HG02759 (cell line): ENCODE measurements around the gene TSPAN10.
"Not testable (repeated sequence)": the region's sequence is repeated elsewhere in the genome, so short reads cannot be mapped to it uniquely, and the experiment has no call there.

Experiments
- ATAC-seq: cut with Tn5 transposase; IDR thresholded peaks from one replicate; pipeline ENCODE4 v1.9.1; 2021; ENCODE audit warnings: mild to moderate bottlenecking, moderate library complexity; ENCODE audit not compliant: unreplicated experiment

Gene TSPAN10

DNA sequence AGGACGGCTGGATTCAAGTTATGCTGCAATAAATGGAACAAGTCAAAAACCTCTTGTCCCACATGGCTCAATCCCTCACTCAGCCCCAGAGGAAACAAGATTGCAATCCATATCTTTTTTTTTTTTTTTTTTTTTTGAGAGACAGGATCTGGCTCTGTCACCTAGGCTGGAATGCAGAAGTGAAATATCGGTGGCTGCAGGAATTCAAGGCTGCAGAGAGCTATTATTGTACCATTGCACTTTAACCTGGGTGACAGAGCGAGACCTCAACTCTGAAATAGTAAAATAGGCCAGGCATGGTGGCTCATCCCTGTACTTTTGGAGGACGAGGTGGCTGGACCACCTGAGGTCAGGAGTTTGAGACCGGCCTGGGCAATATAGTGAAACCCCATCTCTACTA is 22.0 kb downstream of the TSPAN10 start:
- ATAC-seq = no peak

DNA sequence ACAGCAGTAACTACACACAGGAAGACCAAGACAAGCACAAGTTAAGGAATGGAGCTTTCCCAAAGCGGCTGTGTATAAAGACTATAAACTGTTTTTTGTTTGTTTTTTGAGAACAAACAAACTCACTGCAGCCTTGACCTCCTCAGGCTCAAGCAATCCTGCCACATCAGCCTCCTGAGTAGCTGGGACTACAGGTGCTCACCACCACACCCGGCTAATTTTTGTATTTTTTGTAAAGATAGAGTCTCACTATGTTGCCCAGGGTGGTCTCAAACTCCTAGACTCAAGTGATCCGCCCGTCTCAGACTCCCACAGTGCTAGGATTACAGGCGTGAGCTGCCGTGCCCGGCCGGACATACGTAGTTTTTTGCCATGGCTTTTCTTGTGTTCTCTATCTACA is 23.4 kb downstream of the TSPAN10 start:
- ATAC-seq = no peak

DNA sequence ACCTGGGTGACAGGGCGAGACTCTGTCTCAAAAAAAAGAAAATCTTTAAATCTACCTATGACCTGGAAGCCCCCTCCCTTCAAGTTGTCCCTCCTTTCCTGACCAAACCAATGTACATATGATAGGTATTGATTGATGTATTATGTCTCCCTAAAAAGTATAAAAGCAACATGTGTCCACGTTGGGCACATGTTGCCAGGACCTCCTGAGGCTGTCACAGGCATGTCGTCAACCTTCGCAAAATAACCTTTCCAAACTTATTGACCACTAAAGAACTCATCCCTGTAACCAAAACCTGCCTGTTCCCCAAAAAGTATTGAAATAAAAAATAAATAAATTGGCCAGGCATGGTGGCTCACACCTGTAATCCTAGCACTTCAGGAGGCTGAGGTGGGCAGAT is 25.0 kb downstream of the TSPAN10 start:
- ATAC-seq = no peak

- ATAC-seq = no peak
Measured at GRCh38 chr17:81664051-81664470, 27.1 kb downstream of the TSPAN10 start.

DNA sequence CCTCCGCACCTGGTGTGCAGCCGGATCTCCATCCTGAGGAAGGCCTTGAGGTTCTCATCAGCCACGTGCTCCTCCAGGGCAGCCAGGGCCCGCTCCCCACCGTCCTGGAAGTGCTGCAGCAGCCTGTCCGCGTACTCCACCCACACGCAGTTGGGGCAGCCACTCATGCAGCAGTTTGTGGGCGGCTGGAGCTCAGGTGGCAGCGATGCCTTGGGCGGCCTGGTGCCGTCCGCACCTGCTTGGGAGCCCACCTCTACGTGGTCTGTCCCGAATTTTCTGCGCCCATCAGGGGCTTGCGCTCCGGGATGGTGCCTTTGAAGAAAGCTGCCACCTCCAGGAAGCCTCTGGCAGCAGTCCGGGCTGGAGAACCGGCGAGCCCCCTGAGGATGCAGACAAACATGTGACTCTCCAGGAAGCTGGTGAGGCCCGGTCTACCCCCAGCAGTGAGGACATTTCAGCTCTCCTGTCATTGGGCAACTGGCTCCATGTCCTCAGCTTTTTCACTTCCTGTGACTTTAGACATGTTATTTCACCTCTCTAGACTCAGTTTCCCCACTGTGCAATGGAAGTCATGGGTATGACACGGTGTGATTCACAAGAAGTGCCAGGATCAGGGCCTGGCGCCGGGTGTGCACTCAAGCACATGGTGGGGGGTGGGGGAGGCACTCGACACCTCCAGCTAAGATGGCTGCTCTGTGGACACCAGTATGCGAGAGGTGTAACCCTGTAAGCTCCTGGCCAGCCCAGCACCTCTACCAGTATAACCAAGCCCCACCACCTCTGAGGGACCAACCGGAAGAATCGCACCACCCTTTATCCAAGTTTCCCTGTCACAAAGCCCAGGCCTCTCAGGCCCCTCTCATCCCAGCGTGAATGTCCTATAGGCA is 28.5 kb downstream of the TSPAN10 start:
- ATAC-seq = peak; percentile 2

DNA sequence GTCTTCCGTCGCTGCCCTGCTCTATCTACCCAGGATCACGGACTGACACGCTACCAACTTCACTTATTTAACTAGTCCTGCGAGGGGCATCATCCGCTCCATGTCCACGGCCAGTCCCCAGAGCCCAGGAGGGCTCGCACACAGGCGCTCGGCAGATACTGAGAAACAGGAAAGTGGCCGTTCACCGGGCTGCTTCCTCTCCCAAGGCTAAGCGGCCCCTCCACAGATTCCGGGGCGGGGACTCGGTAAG is 29.0 kb downstream of the TSPAN10 start:
- no peak for ATAC-seq

DNA sequence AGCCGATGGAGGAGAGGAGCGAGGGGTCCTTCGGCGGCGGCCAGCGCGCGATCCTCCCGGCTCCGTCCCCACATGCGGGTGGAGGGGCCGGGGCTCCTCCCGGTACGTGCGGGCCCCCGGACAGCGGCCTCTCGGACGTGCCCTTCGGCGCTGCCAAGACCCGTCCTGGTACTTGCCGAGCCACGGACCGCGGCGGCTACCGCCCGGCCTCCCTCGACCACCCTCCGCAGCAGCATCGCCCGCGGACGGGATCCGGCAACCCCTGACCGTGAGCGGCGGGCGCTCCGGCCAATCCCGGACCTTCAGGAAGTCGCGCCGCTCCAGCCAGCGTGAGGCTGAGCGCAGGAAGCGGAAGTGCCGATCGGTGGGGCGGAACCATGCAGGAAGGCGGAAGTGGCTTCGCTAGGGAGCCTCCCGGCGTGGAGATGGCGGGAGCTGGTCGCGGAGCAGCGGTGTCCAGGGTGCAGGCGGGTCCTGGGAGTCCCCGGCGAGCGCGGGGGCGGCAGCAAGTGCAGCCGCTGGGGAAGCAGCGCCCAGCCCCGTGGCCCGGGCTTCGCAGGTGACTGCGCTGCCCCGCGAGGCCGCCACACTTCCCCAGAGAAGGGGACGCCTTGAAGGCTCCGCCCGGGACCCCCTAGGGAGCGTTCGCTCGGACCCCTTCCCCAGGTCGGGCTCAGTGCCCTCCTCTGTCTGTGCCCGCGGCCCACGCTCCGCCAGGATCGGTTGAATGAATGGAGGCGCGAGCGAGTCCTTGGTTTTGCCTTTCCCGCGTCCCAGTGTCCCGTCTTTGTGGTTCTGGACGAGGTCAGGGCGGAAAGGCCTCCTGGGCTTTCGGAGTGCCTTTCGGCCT is 29.6 kb downstream of the TSPAN10 start, which contains the start of the genes CCDC137 and OXLD1:
Gene CCDC137, plus strand, starts transcription at position 396 of the 850 bp plus-strand sequence. Its CDS starts 30 bp downstream, at position 426.
Gene OXLD1, minus strand, starts transcription at position 264 of the 850 bp plus-strand sequence. Its CDS starts 28 bp downstream, at position 236.
- ATAC-seq = peak; percentile 94

- no peak for ATAC-seq
Measured at GRCh38 chr17:81667754-81668153, 30.8 kb downstream of the TSPAN10 start.

DNA sequence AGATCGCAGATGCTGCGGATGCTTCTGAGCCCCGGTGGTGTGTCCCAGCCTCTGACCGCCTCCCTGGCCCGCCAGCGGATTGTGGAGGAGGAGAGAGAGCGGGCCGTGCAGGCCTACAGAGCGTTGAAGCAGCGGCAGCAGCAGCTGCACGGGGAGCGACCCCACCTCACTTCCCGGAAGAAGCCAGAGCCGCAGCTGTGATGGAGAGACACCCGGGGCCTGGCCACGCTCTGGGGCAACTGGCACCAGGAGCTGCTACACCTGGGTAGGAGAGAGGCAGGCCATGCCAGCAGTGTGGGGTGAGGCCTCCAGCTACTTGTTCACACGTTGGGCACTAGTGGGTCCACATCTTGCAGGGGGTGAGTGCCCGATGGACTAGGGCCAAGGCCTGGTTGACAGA is 35.5 kb downstream of the TSPAN10 start:
- ATAC-seq = no peak

DNA sequence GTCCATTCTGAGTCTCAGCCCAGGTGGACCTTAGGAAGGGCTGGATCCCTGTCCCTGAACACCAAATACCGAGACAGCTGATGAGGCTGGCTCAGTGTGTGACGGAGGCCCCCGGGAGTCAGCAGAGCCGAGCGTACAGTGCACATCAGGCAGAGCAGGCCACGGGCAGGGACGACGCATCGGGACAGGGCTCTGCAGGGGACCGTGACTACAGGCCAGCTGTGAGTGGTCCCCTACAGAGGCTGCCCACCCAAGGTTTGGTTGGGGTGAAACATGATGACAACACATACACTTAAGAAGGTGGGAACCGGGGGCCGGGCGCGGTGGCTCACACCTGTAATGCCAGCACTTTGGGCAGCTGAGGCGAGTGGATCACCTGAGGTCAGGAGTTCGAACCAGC is 36.0 kb downstream of the TSPAN10 start:
- ATAC-seq = no peak

DNA sequence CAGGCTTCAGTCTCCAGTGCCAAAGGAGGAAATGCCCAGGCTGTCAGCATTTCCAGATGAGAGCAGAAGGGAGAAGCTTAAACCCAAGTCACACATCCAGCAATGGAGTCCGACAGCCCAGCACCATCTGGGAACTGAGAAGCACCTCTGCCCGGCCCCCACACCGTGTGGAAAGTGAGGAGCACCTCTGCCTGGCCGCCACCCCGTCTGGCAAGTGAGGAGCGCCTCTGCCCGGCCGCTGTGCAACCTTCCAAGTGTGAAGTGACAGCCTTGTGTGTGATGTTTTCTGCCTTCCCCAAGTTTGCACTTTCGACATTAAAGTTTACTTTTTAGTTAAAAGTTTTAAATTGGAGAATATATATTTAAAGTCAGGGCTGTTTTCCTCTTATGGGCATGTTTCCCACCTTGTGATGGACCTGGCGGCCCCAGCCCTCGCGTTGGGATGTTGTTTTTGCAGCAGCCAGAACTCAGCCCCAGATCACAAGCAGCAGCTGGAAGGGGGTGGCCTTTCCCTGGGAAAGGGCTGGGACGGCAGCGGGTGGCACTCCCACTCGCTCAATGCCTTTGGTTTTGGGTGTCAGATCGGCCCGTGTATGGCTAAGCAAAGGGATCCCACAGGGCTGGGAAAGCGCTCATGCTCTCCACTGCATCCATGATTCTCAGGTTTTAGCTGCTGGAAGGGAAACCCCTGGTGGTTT is 36.7 kb downstream of the TSPAN10 start:
- ATAC-seq = no peak

DNA sequence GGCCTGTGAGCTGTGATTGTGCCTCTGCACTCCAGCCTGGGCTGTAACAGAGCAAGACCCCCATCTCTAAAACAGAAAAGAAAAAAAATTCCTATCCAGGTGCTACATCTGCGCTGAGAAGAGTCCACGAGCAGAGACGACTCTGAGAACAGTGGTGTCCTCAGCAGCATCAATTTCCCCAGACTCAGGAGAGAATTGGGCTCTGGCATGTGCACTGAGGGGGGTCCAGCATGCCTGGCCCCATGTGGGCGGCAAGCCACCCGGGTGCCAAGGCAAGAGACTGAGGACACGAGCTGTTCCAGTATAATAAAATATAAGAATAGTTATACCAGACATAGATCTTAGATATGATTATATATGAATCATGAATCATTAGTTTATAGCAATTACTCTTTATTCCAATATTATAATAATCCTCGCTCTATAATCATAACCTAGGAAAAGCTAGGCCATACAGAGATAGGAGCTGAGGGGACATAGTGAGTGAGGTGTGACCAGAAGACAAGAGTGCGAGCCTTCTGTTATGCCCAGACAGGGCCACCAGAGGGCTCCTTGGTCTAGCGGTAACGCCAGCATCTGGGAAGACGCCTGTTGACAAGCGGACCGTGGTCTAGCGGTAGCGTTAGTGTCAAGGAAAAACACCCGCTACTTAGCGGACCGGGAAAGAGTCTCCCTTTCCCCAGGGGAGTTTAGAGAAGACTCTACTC is 38.7 kb downstream of the TSPAN10 start:
- ATAC-seq = not testable (repeated sequence)

- no peak for ATAC-seq
Measured at GRCh38 chr17:81676906-81677305, 39.9 kb downstream of the TSPAN10 start.

DNA sequence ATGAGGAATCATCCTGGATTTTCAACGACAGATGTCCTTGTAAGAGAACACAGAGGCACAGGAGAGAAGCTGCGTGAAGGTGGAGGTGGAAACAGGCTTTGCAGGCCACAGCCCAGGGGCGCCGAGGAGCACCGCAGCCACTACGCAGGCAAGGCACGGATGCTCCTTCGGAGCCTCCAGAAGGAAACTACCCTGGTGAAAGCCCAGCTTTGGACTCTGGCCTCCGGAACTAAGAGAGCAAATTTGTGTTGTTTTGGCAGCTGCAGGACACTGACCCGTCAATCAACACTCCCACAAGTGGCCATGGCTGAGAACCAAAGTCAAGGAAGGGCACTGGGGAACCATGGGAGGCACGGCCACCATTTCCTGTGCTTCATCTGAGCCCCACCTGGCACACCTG is 43.2 kb downstream of the TSPAN10 start:
- ATAC-seq = no peak

- no peak for ATAC-seq
Measured at GRCh38 chr17:81681672-81682071, 44.7 kb downstream of the TSPAN10 start.

DNA sequence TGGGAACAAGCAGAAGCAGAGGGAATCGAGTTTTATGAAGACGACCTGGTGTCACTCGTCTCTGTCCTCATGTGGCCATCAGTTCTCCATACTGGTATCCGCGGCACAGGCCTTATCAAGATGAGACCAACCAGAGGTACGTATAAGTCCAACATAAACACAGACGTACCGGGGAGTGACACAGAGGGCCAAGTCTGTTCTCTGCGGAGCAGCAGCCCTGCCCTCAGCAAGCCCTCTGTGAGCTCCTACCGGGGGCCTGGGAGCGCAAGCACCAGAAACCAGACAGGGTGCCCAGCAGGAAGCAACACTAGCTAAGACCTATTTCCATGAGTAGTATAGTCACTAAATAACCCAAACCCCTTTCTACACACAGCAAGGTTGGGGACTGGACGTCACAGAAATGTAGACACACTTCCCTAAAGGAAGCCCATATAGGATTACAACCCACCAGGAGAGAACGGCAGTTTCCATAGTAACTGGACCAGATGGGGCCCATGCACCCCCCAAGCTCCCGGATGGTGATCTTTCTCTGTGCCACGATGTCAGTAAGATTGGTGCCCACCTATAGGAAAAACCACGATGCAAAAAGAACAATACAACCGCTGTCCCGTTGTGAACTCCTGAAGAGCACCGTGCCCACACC is 45.7 kb downstream of the TSPAN10 start:
- ATAC-seq = no peak

- ATAC-seq = peak; percentile 3
Measured at GRCh38 chr17:81683208-81683583, 46.2 kb downstream of the TSPAN10 start.

DNA sequence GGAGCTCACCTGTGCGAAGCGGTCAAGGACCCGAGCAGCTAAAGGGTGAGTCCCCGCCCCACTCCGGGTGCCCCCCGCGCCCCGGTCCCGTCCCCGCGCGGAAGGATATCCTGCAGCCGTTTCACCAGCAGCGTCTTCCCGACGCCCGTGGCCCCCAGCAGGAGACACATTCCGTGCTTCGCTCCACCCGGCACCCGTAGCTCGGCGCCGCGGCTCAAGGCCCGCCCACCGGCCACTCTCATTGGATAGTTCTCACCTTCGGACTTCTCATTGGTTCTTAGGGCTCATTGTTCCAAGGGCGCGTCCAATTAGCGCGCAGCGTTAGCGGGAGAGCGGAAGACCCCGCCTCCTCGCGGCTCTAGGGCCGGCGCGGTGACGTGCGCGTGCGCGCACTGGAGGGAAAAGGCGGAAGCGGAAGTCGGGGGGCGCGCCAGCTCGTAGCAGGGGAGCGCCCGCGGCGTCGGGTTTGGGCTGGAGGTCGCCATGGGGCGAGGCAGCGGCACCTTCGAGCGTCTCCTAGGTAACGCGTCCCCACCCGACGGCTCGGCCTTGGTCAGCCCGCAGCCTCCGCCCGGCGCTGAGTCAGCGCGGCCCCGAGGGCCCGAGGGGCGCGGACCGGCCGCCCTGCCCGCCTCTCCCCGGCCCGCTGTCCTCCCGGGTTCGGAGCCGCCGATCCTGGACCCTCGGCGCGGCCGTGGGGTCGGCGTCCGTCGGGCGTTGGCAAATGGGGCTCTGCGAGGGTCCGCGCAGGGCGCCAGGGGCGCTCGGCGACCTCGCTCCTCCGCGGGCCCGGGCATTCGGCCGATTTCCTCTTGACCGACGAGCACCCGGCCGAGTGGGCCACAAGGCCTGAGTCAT is 46.8 kb downstream of the TSPAN10 start, which contains the start of the genes ARL16 and HGS:
Gene ARL16, minus strand, starts transcription at position 214 of the 858 bp plus-strand sequence. Its CDS starts 44 bp downstream, at position 170.
Gene HGS, plus strand, starts transcription at position 428 of the 858 bp plus-strand sequence. Its CDS starts 56 bp downstream, at position 484.
- peak; percentile 88 for ATAC-seq

- ATAC-seq = no peak
Measured at GRCh38 chr17:81684442-81684911, 47.5 kb downstream of the TSPAN10 start.
